ENCODE results near the gene CREB5. TPM values are rescaled to one million over a fixed set of nuclear protein-coding genes. Genes with fewer than 3 reads are reported as not detected.
A peak's percentile ranks its signal among the peaks of the same experiment; 100 is the strongest.

CREB5 gene
- total and polyA plus RNA-seq, 2 experiments from 2014 or later, result 2.4 to 4.4 TPM

DNA sequence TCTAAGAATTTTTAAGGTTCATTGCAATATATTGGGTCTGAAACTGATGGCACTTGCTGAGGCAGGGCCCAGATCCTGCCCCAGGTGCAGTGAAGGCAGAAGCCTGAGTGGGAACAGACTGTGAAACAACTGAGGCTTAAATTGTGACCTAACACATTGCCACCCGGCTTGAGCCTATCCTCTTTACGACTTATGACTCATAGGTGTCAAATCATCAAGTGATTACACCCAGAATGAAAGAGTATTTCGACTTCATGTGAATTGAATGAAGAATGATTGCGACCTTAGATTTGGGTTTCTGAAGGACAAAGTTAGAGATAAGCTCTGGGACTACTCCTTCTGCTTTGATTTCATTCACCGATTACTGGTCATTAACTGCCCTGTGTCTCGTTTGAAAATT is 200.9 kb downstream of the CREB5 start:
- Histone ChIP-seq H2AFZ (no peak overlapping the region), H3K27ac (ENCODE audit: low read depth) (no peak overlapping the region), H3K9me2 (ENCODE audit: insufficient read depth) (no peaks in the 10 kb centered on the region), H3K36me3 (ENCODE audit: insufficient read depth) (no peaks in the 10 kb centered on the region), H3K4me1 (ENCODE audit: insufficient read depth) (no peaks in the 10 kb centered on the region), H3K4me3 (no peak overlapping the region), H3F3A (replicated peaks; ENCODE audit: low read depth) (no peaks in the 10 kb centered on the region), H4K20me1 (replicated peaks; ENCODE audit: insufficient read depth) (no peaks in the 10 kb centered on the region), H3K79me2 (replicated peaks; ENCODE audit: insufficient read depth) (no peaks in the 10 kb centered on the region), H3K4me2 (no peak overlapping the region), H3K27me3 (ENCODE audit: insufficient read depth) (no peaks in the 10 kb centered on the region)
- no peaks in the 10 kb centered on the region for H3K9me3 Mint-ChIP-seq
- DNase-seq (ENCODE audit: low spot score), result no peak
- no peak for ATAC-seq
- H3K4me1 Mint-ChIP-seq, result no peaks in the 10 kb centered on the region
- H3K36me3 Mint-ChIP-seq (ENCODE audit: low read depth), result no peaks in the 10 kb centered on the region
- TF ChIP-seq EZH2phosphoT487 (IDR thresholded peaks at IDR 0.05; ENCODE audit: unreplicated experiment), result no peak
- TF ChIP-seq, protein P1, sequence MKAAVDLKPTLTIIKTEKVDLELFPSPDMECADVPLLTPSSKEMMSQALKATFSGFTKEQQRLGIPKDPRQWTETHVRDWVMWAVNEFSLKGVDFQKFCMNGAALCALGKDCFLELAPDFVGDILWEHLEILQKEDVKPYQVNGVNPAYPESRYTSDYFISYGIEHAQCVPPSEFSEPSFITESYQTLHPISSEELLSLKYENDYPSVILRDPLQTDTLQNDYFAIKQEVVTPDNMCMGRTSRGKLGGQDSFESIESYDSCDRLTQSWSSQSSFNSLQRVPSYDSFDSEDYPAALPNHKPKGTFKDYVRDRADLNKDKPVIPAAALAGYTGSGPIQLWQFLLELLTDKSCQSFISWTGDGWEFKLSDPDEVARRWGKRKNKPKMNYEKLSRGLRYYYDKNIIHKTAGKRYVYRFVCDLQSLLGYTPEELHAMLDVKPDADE (IDR thresholded peaks at IDR 0.05), result no peak
- TF ChIP-seq JUNB (IDR thresholded peaks at IDR 0.05; ENCODE audit: unreplicated experiment), result no peak
- TF ChIP-seq NANOG (IDR thresholded peaks at IDR 0.05; ENCODE audit: borderline replicate concordance), result no peak
- TF ChIP-seq CREB1 (CRISPR knock-in tag; IDR thresholded peaks at IDR 0.05; ENCODE audit: low read depth), result no peak
- H3K27me3 Mint-ChIP-seq (ENCODE audit: insufficient read depth, low read depth, poor library complexity), result peaks cover 4% of the 10 kb centered on the region
- no peak overlapping the region for H3K27ac Mint-ChIP-seq
- H3K4me3 Mint-ChIP-seq, result no peak overlapping the region

DNA sequence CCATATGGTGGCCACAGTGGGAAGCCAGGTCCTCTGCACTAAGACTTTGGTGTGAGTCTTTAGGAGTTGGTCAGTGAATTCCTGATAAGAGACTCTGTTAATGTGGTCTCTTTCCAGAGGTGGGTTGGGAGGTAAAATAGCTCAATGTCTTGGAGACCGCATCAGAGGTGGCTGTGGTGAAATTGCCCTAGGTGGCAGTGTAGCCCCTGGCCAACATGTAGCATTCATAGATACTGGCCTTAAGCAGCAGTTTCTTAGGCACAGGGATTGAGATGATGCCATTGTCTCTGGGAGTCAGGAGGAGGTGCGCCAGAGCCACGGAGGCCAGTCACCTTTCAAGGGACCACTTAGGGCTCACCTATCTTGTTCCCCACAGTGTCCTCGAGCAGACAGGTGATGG is 202.8 kb downstream of the CREB5 start:
- H3F3A ChIP-seq (replicated peaks; ENCODE audit: low read depth), result no peaks in the 10 kb centered on the region
- Mint-ChIP-seq H3K36me3 (ENCODE audit: low read depth) (no peaks in the 10 kb centered on the region), H3K4me3 (no peak overlapping the region), H3K4me1 (no peaks in the 10 kb centered on the region), H3K27ac (no peak overlapping the region), H3K27me3 (ENCODE audit: insufficient read depth, low read depth, poor library complexity) (peaks cover 4% of the 10 kb centered on the region), H3K9me3 (no peaks in the 10 kb centered on the region)
- H3K9me2 ChIP-seq (ENCODE audit: insufficient read depth), result no peaks in the 10 kb centered on the region
- H3K4me1 ChIP-seq (ENCODE audit: insufficient read depth), result no peaks in the 10 kb centered on the region
- H3K36me3 ChIP-seq (ENCODE audit: insufficient read depth), result no peaks in the 10 kb centered on the region
- H4K20me1 ChIP-seq (replicated peaks; ENCODE audit: insufficient read depth), result no peaks in the 10 kb centered on the region
- DNase-seq (ENCODE audit: low spot score) (peak; percentile 55), ATAC-seq (peak; percentile 89)
- H3K4me2 ChIP-seq, result no peak overlapping the region
- H3K27me3 ChIP-seq (ENCODE audit: insufficient read depth), result no peaks in the 10 kb centered on the region
- H2AFZ ChIP-seq, result no peak overlapping the region
- H3K27ac ChIP-seq (ENCODE audit: low read depth), result no peak overlapping the region
- H3K4me3 ChIP-seq, result no peak overlapping the region
- TF ChIP-seq, protein P2, sequence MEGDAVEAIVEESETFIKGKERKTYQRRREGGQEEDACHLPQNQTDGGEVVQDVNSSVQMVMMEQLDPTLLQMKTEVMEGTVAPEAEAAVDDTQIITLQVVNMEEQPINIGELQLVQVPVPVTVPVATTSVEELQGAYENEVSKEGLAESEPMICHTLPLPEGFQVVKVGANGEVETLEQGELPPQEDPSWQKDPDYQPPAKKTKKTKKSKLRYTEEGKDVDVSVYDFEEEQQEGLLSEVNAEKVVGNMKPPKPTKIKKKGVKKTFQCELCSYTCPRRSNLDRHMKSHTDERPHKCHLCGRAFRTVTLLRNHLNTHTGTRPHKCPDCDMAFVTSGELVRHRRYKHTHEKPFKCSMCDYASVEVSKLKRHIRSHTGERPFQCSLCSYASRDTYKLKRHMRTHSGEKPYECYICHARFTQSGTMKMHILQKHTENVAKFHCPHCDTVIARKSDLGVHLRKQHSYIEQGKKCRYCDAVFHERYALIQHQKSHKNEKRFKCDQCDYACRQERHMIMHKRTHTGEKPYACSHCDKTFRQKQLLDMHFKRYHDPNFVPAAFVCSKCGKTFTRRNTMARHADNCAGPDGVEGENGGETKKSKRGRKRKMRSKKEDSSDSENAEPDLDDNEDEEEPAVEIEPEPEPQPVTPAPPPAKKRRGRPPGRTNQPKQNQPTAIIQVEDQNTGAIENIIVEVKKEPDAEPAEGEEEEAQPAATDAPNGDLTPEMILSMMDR (conservative IDR thresholded peaks at IDR 0.05; ENCODE audit: low read depth in 2 of 2), result peak; percentile 56 to 70
- TF ChIP-seq, protein P3, sequence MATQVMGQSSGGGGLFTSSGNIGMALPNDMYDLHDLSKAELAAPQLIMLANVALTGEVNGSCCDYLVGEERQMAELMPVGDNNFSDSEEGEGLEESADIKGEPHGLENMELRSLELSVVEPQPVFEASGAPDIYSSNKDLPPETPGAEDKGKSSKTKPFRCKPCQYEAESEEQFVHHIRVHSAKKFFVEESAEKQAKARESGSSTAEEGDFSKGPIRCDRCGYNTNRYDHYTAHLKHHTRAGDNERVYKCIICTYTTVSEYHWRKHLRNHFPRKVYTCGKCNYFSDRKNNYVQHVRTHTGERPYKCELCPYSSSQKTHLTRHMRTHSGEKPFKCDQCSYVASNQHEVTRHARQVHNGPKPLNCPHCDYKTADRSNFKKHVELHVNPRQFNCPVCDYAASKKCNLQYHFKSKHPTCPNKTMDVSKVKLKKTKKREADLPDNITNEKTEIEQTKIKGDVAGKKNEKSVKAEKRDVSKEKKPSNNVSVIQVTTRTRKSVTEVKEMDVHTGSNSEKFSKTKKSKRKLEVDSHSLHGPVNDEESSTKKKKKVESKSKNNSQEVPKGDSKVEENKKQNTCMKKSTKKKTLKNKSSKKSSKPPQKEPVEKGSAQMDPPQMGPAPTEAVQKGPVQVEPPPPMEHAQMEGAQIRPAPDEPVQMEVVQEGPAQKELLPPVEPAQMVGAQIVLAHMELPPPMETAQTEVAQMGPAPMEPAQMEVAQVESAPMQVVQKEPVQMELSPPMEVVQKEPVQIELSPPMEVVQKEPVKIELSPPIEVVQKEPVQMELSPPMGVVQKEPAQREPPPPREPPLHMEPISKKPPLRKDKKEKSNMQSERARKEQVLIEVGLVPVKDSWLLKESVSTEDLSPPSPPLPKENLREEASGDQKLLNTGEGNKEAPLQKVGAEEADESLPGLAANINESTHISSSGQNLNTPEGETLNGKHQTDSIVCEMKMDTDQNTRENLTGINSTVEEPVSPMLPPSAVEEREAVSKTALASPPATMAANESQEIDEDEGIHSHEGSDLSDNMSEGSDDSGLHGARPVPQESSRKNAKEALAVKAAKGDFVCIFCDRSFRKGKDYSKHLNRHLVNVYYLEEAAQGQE (IDR thresholded peaks at IDR 0.05; ENCODE audit: unreplicated experiment), result no peak
- H3K79me2 ChIP-seq (replicated peaks; ENCODE audit: insufficient read depth), result no peaks in the 10 kb centered on the region
